Esophagus squamous epithelium (tissue), 5 donors: ENCODE data around the gene C5orf15. TPM values are rescaled to one million over a fixed set of nuclear protein-coding genes. Genes with fewer than 3 reads are reported as not detected.
A peak's percentile ranks its signal among the peaks of the same experiment; 100 is the strongest.

Source experiments
- DNase-seq: peaks from one replicate; lab custom pipeline; 2025; lab: John Stamatoyannopoulos, UW
- H3K27ac ChIP-seq, 4 donors: fragments of 200-600 bp; sonication (generic); one replicate each; pipeline ENCODE4 v1.5.1; 2016 to 2019; ENCODE audit warnings: mild to moderate bottlenecking in 1 of 4
- H3K27me3 ChIP-seq, 4 donors: fragments of 200-600 bp; sonication (generic); 1 replicate in 3 of 4; 2 replicates in 1 of 4; pipeline versions ENCODE4 v1.5.1 to v1.6.0; 2017 to 2021; ENCODE audit warnings: antibody characterized with exemption in 1 of 4
- H3K36me3 ChIP-seq, 3 donors: fragments of 200-600 bp; sonication (generic); one replicate each; pipeline ENCODE4 v1.5.1; 2016 to 2019
- H3K4me1 ChIP-seq, 3 donors: fragments of 200-600 bp; sonication (generic); one replicate each; pipeline ENCODE4 v1.5.1; 2017 to 2019
- H3K4me3 ChIP-seq, 4 donors: fragments of 200-600 bp; sonication (generic); 1 replicate in 3 of 4; 2 replicates in 1 of 4; pipeline ENCODE4 v1.5.1; 2016 to 2019; ENCODE audit warnings: mild to moderate bottlenecking in 2 of 4, moderate library complexity in 1 of 4
- H3K9me3 ChIP-seq, 3 donors: fragments of 200-600 bp; sonication (generic); one replicate each; pipeline ENCODE4 v1.5.1; 2016 to 2019
- POLR2A ChIP-seq, 4 donors: fragments of 450-650 bp; IDR thresholded peaks; one replicate each; pipeline ENCODE4 v1.6.1; 2017; ENCODE audit warnings: antibody characterized with exemption in 4 of 4, mild to moderate bottlenecking in 4 of 4, moderate library complexity in 3 of 4
- WGBS, 2 donors: methylation state at CpG; one replicate each; pipeline ENCODE4 v1.1.5; 2018; 5-methylcytosine and 5-hydroxymethylcytosine counted together
- intact Hi-C: fragments of 100-400 bp; cut with DNase I; formaldehyde crosslinking; loops from one replicate; pipeline ENCODE4 v1.15.0; 2022
- total RNA-seq, 4 donors: library from RNA; depleted of rRNA; stranded (reverse); fragments of >200 nt; gene quantifications; one replicate each; pipeline ENCODE4 v1.1.0, GENCODE V29; 2016
- TF ChIP-seq, protein P1 (sequence below), 6 experiments: fragments of 450-650 bp in 4 of 6; fragments of 200-600 bp in 2 of 6; sonication (generic) in 2 of 6; IDR thresholded peaks; one replicate each; pipeline ENCODE4 v1.5.1; 2016 to 2019; ENCODE audit warnings: antibody characterized with exemption in 6 of 6, mild to moderate bottlenecking in 4 of 6, moderate library complexity in 4 of 6
- donor health status: DM: yes; HTN: yes; CAD: no.

The C5orf15 gene
- total RNA-seq, 4 donors from 2014 or later: 16.5 to 38.0 (median 22.0) TPM

DNA sequence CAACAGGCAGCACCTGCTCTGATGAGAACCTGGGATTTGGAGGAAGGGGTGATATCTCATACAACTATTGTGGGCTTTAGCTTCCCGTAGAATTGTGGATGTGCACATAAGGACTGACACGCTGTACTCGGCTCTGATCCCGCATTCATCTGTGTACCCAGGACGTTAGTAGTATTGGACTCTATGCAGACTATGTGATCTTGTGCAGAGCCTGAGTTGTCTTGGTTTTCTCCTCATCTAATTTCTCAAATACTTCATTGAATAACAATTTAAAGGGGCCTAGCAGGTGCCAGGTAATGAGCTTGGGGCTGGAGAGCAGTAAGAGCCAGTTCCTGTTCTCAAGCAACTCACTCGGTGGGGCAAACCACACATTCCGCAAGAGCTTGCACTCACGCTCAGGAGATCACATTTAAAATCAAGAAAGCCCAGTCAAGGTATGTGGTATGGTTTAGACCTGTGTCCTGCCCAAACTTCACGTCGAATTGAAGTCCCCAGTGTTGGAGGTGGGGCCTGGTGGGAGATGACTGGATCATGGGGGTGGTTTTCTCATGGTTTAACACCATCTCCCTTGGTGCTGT lies 14.8 kb downstream of the C5orf15 start:
- H3K36me3 ChIP-seq: peaks cover 0 to 38% (median 7%) of the 10 kb centered on the region in 3 donors
- WGBS, 2 donors: 84 to 87% methylated on average over 10 of the region's 10 CpGs
- no peaks in the 10 kb centered on the region for H3K9me3 ChIP-seq
- TF ChIP-seq POLR2A (IDR thresholded peaks at IDR 0.05): no peak
- TF ChIP-seq, protein P1, sequence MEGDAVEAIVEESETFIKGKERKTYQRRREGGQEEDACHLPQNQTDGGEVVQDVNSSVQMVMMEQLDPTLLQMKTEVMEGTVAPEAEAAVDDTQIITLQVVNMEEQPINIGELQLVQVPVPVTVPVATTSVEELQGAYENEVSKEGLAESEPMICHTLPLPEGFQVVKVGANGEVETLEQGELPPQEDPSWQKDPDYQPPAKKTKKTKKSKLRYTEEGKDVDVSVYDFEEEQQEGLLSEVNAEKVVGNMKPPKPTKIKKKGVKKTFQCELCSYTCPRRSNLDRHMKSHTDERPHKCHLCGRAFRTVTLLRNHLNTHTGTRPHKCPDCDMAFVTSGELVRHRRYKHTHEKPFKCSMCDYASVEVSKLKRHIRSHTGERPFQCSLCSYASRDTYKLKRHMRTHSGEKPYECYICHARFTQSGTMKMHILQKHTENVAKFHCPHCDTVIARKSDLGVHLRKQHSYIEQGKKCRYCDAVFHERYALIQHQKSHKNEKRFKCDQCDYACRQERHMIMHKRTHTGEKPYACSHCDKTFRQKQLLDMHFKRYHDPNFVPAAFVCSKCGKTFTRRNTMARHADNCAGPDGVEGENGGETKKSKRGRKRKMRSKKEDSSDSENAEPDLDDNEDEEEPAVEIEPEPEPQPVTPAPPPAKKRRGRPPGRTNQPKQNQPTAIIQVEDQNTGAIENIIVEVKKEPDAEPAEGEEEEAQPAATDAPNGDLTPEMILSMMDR (IDR thresholded peaks at IDR 0.05): no peak
- no peak for DNase-seq
- peak overlapping the region; percentile 30 to 88 (median 78) for H3K27ac ChIP-seq
- no peak overlapping the region for H3K4me3 ChIP-seq
- H3K4me1 ChIP-seq: peaks cover 0 to 17% (median 4%) of the 10 kb centered on the region in 3 donors
- no peaks in the 10 kb centered on the region for H3K27me3 ChIP-seq
- intact Hi-C loops: no loop called here

DNA sequence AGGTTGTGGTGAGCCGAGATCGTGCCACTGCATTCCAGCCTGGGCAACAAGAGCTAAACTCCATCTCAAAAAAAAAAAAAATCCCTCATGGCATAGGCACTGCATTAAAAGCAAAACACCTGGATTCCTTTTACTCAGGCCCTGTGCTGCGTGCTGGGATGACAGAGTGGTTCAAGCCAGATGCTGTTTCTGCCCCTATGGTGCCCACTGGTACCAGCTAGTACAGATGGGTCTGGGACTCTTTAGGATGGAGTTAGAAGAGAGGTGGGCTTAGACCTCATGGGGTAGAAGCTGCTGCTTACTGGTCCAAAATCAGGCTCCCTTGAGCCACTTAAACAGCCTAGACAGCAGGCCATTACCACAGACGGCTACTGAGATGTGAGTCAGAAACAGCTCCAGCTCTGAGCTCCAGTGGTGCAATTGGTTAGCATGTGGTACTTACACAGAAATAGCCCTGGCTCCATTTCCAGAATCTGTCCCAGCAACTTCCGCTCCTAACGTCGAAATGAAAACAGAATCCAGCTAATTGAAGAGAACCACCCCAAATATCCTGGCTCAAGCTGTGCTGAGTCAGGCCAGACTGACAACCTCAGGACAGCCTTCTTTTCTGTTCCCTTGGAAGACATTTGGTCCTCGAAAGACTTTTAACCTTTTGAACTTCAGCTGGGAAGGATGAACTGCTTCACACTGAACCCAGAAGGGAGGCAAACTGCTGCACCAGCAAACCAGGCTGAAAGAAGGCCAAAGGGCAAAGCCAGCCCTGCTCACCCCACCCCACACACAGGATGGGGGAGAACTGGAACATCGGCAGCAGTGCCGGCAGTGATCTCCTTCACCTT lies 15.5 kb downstream of the C5orf15 start:
- 63 to 68% methylated on average over 8 to 10 of the region's 10 CpGs for WGBS, 2 donors
- Histone ChIP-seq H3K4me1 (peaks cover 0 to 17% (median 4%) of the 10 kb centered on the region in 3 donors), H3K4me3 (no peak overlapping the region), H3K9me3 (no peaks in the 10 kb centered on the region), H3K27ac (peak overlapping the region; percentile 30 to 88 (median 78)), H3K27me3 (no peaks in the 10 kb centered on the region), H3K36me3 (peaks cover 0 to 34% (median 3%) of the 10 kb centered on the region in 3 donors)
- TF ChIP-seq, protein P1 (IDR thresholded peaks at IDR 0.05): no peak
- intact Hi-C loops: no loop called here
- no peak for DNase-seq

DNA sequence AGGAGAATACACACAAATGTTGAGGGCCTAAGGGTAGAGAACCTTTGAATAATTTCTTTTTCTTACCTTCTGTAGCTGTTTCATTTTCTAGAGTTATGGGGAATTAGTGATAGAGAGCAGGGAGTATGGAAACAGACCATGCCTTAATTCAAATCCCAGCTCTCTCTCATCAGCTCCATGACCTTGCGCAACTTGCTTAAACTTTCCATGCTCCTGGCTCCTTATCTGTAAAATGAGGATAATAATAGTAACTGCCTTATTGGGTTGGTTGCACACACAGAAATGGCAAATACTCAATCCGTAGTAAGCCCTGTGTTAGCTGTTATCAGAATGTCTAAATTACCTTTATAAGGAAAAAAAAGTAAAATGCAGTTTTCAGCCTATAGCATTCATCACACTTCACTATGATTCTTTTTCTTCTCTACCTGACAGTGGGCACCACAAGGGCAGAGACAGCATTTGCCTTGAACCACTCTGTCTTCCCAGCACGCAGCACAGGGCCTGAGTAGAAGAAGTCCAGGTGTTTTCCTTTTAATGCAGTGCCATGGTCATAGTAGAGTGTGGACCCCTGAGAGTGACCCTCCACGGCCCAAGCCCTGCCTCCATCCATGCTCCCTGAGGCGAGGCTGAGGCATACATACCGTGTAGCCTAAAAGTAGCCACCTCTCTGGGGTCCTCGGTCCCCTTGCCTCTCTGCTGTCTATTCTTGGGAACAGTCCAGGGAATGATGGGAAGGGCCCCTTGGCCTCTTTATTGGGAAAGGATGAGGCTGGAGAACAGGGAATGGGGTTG lies 17.4 kb downstream of the C5orf15 start:
- intact Hi-C loops: no loop called here
- Histone ChIP-seq H3K36me3 (peaks cover 0 to 15% (median 0%) of the 10 kb centered on the region in 3 donors), H3K9me3 (no peaks in the 10 kb centered on the region), H3K27ac (no peak overlapping the region), H3K4me1 (peaks cover 0 to 17% (median 4%) of the 10 kb centered on the region in 3 donors), H3K27me3 (no peaks in the 10 kb centered on the region), H3K4me3 (no peak overlapping the region)
- 84 to 92% methylated on average over 6 of the region's 7 CpGs for WGBS, 2 donors
- TF ChIP-seq POLR2A (IDR thresholded peaks at IDR 0.05): no peak
- TF ChIP-seq, protein P1 (IDR thresholded peaks at IDR 0.05): no peak
- no peak for DNase-seq

DNA sequence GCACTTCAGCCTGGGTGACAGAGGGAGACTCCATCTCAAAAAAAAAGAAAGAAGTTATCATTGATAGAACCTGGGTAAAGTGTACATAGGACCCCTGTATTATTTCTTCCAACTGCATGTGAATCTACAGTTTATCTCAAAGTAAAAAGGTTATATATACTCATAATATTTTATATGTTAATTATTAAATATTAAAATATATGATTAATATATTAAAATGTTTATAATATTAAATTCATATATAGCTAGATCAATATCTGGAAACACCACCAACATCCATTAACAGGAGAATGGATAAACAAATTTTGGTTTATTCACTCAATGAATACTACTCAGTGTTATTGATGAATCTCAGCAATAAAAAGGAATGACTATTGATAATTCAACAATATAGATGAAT lies 19.7 kb downstream of the C5orf15 start:
- Histone ChIP-seq H3K36me3 (no peaks in the 10 kb centered on the region), H3K27me3 (no peaks in the 10 kb centered on the region), H3K9me3 (no peaks in the 10 kb centered on the region), H3K27ac (no peak overlapping the region), H3K4me3 (no peak overlapping the region), H3K4me1 (peaks cover 0 to 17% (median 4%) of the 10 kb centered on the region in 3 donors)
- no peak for TF ChIP-seq POLR2A (IDR thresholded peaks at IDR 0.05)
- TF ChIP-seq, protein P1 (IDR thresholded peaks at IDR 0.05): no peak
- intact Hi-C loops: no loop called here
- no peak for DNase-seq
